Common myeloid progenitor, CD34-positive (primary cell): Measurements from ENCODE around the gene WWP2.

Source experiments
- CTCF ChIA-PET: fragments of 350-600 bp; sonication (Branson Sonifier 250); formaldehyde crosslinking; loops from one replicate; lab custom pipeline; 2021; ENCODE audit warnings: antibody characterized with exemption; lab: Charles Lee
- POLR2A ChIA-PET: fragments of 350-600 bp; sonication (Branson Sonifier 250); formaldehyde crosslinking; loops from one replicate; lab custom pipeline; 2021; ENCODE audit warnings: antibody characterized with exemption; lab: Charles Lee
- DNase-seq, 3 donors: peaks; one replicate each; pipeline versions ENCODE4 v3.0.0 to v3.0.0-alpha.2; 2013
- H3K27ac ChIP-seq, 2 experiments: 1 replicate in 1 of 2; 2 replicates in 1 of 2; pipeline ENCODE4 v1.7.0; 2013; ENCODE audit warnings: inconsistent platforms in 2 of 2, low read length in 2 of 2, mild to moderate bottlenecking in 2 of 2, low read depth in 1 of 2, moderate library complexity in 1 of 2; ENCODE audit not compliant: severe bottlenecking in 2 of 2, insufficient read depth in 1 of 2, poor library complexity in 1 of 2
- H3K27me3 ChIP-seq, 5 experiments: replicated peaks in 2 of 5; 1 replicate in 3 of 5; 2 replicates in 2 of 5; pipeline versions ENCODE4 v1.6.1 to v1.7.0; 2013; ENCODE audit warnings: low read length in 4 of 5, mild to moderate bottlenecking in 2 of 5, moderate library complexity in 2 of 5, inconsistent platforms in 1 of 5; ENCODE audit not compliant: insufficient read depth in 5 of 5, control insufficient read depth in 4 of 5
- H3K36me3 ChIP-seq, 4 experiments: 1 replicate in 2 of 4; 2 replicates in 2 of 4; pipeline versions ENCODE4 v1.6.1 to v1.7.0; 2013; ENCODE audit warnings: low read length in 3 of 4, control low read depth in 1 of 4, mild to moderate bottlenecking in 1 of 4; ENCODE audit not compliant: control insufficient read depth in 4 of 4, insufficient read depth in 4 of 4
- H3K4me1 ChIP-seq, 4 experiments: 1 replicate in 3 of 4; 2 replicates in 1 of 4; pipeline versions ENCODE4 v1.6.1 to v1.7.1; 2013; ENCODE audit warnings: low read length in 3 of 4, mild to moderate bottlenecking in 3 of 4, control low read depth in 1 of 4, inconsistent platforms in 1 of 4, moderate library complexity in 1 of 4; ENCODE audit not compliant: control insufficient read depth in 4 of 4, insufficient read depth in 4 of 4; ENCODE audit errors: control extremely low read depth in 1 of 4
- H3K4me3 ChIP-seq, 7 experiments: 1 replicate in 4 of 7; 2 replicates in 3 of 7; pipeline versions ENCODE4 v1.5.1 to v1.7.0; 2013; ENCODE audit warnings: mild to moderate bottlenecking in 7 of 7, low read length in 6 of 7, moderate library complexity in 6 of 7, inconsistent platforms in 2 of 7, low read depth in 2 of 7, control low read depth in 1 of 7; ENCODE audit not compliant: insufficient read depth in 4 of 7, control insufficient read depth in 1 of 7; ENCODE audit errors: extremely low read depth in 1 of 7
- H3K9me3 ChIP-seq, 5 experiments: 1 replicate in 4 of 5; 2 replicates in 1 of 5; pipeline versions ENCODE4 v1.6.1 to v1.7.1; 2013; ENCODE audit warnings: low read length in 4 of 5, mild to moderate bottlenecking in 2 of 5, inconsistent platforms in 1 of 5, low read depth in 1 of 5, moderate library complexity in 1 of 5; ENCODE audit not compliant: control insufficient read depth in 4 of 5, insufficient read depth in 2 of 5; ENCODE audit errors: control extremely low read depth in 1 of 5
- WGBS: methylation state at CpG from one replicate; pipeline ENCODE4 v1.1.5; 2013; ENCODE audit not compliant: insufficient coverage; 5-methylcytosine and 5-hydroxymethylcytosine counted together

The WWP2 gene

DNA sequence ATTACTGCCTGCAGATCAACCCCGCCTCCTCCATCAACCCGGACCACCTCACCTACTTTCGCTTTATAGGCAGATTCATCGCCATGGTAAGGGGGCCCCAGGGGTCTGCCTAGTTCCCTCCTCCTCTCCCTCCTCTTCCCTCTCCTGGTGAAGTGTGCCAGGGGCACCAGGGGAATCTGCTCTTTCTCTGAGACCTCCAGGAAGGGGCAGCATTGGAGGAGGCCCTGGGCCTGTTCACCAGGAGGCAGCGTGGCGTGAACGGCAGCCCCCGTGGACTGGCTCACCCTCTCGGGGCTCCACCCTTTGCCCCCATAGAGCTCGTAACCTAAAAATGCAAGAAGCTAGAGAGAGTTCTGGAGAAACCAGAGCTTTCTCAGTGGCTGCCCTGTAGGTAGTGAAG is 171.9 kb downstream of the WWP2 start:
- no peaks in the 10 kb centered on the region for H3K27me3 ChIP-seq
- WGBS = 95% methylated on average over 10 of the region's 10 CpGs
- CTCF ChIA-PET = interaction anchor here (0.6 kb wide), 1 partner anchor 556 kb away, joined by 3 read pairs; no protein-coding TSS in a partner anchor
- no peak overlapping the region for H3K27ac ChIP-seq
- no peak overlapping the region for H3K4me3 ChIP-seq
- H3K9me3 ChIP-seq = no peaks in the 10 kb centered on the region
- no peak for DNase-seq
- POLR2A ChIA-PET = no interaction called here
- peaks cover 13 to 80% (median 53%) of the 10 kb centered on the region in 4 experiments for H3K36me3 ChIP-seq
- no peaks in the 10 kb centered on the region for H3K4me1 ChIP-seq

DNA sequence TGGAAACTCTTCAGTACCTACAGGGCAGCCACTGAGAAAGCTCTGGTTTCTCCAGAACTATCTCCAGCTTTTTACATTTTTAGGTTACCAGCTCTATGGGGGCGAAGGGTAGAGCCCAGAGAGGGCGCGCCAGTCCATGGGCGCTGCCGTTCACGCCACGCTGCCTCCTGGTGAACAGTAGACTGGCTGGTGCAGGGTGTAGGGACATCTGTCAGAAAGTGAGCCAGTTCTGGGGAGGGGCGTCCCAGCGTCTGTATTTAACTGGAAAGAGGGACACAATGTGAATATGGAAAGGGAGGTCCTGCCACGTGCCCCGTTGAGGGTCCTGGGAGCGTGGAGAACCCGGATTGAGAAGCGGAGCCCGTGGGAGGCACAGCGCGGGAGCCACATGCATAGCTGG is 172.6 kb downstream of the WWP2 start:
- ChIA-PET CTCF (interaction anchor here (0.6 kb wide), 1 partner anchor 556 kb away, joined by 3 read pairs; no protein-coding TSS in a partner anchor), POLR2A (no interaction called here)
- DNase-seq = no peak
- H3K27ac ChIP-seq = no peak overlapping the region
- H3K4me1 ChIP-seq = no peaks in the 10 kb centered on the region
- WGBS = 98% methylated on average over 17 of the region's 17 CpGs
- peaks cover 13 to 83% (median 54%) of the 10 kb centered on the region in 4 experiments for H3K36me3 ChIP-seq
- no peaks in the 10 kb centered on the region for H3K9me3 ChIP-seq
- H3K27me3 ChIP-seq = no peaks in the 10 kb centered on the region
- H3K4me3 ChIP-seq = no peak overlapping the region

DNA sequence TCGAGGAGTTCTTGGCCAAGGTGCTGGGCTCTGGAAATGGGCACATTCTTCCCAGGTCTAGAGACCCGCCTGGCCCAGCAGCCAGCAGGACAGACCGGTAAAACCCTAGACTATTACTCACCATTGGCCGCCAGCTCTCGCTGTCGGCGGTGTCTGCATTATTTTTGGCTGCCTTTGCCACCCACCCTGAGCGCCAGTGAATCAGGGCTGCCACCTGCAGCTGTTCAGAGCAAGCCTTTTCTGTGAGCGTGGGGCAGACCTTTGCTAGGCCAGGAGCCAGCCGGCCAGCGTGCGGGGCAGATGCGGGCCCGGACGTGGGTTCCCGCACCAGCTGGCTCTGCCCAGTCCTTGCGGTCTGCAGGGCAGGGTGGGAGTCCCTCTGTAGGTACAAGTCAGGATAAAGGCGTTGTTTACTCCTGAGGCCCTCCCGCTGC is 173.2 kb downstream of the WWP2 start:
- no peak for DNase-seq
- Histone ChIP-seq H3K27ac (no peak overlapping the region), H3K4me1 (no peaks in the 10 kb centered on the region), H3K27me3 (no peaks in the 10 kb centered on the region), H3K9me3 (no peaks in the 10 kb centered on the region), H3K36me3 (peaks cover 13 to 89% (median 55%) of the 10 kb centered on the region in 4 experiments), H3K4me3 (no peak overlapping the region)
- 98% methylated on average over 16 of the region's 19 CpGs for WGBS
- ChIA-PET CTCF (no interaction called here), POLR2A (no interaction called here)

DNA sequence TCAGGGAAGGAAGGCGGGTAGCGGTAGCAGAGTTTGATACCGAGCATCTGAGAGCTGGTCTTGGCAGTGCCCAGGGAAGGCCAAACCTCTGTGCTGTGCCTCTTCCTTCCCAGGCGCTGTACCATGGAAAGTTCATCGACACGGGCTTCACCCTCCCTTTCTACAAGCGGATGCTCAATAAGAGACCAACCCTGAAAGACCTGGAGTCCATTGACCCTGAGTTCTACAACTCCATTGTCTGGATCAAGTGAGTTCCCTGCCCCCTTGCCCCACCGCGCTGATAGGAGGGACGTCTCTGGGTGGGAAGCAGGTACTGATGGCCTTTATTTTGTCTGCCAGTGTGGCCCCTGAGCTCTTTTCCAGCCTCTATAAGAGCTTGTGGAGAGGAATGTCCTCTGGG is 173.6 kb downstream of the WWP2 start:
- peaks cover 13 to 92% (median 56%) of the 10 kb centered on the region in 4 experiments for H3K36me3 ChIP-seq
- no peak overlapping the region for H3K4me3 ChIP-seq
- H3K27ac ChIP-seq = no peak overlapping the region
- no peaks in the 10 kb centered on the region for H3K4me1 ChIP-seq
- no peak for DNase-seq
- 93% methylated on average over 9 of the region's 10 CpGs for WGBS
- H3K27me3 ChIP-seq = no peaks in the 10 kb centered on the region
- no peaks in the 10 kb centered on the region for H3K9me3 ChIP-seq
- POLR2A ChIA-PET = no interaction called here
- CTCF ChIA-PET = no interaction called here

DNA sequence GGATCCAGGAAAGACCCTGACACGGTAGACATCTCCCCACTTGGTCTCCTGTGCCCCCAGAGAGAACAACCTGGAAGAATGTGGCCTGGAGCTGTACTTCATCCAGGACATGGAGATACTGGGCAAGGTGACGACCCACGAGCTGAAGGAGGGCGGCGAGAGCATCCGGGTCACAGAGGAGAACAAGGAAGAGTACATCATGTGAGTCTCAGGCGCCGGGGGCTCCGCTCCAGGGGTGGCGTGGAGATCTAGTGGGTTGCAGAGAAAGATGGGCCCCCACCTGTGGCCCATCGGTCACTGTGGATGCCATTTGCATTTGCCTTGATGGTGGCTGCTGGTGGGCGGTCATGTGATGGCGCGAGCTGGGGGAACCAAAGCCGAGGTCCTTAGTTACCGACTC is 174.1 kb downstream of the WWP2 start:
- Histone ChIP-seq H3K9me3 (no peaks in the 10 kb centered on the region), H3K27me3 (no peaks in the 10 kb centered on the region), H3K4me3 (no peak overlapping the region), H3K27ac (no peak overlapping the region), H3K4me1 (no peaks in the 10 kb centered on the region), H3K36me3 (peaks cover 13 to 92% (median 57%) of the 10 kb centered on the region in 4 experiments)
- no peak for DNase-seq
- ChIA-PET CTCF (no interaction called here), POLR2A (no interaction called here)
- WGBS = 96% methylated on average over 16 of the region's 16 CpGs

DNA sequence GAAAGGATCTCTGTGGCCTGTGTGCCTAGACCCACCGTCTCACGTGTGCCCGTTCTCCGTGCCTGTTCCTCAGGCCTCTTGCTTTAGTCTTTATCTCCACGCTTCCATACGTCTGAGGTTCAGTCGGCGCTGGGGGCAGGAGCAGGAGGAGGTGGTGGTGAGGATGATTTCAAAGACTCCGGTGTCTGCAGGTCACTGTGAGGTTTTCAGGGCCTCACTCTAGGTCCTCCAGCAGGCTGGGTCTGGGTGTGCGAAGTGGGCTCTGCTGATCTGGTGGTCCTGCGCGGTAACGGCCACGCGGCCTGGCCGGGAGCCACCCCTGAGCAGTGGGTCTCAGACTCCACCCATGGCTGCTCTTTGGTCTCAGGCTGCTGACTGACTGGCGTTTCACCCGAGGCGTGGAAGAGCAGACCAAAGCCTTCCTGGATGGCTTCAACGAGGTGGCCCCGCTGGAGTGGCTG is 174.6 kb downstream of the WWP2 start:
- CTCF ChIA-PET = no interaction called here
- Histone ChIP-seq H3K27ac (no peak overlapping the region), H3K27me3 (no peaks in the 10 kb centered on the region), H3K9me3 (no peaks in the 10 kb centered on the region), H3K4me3 (no peak overlapping the region), H3K36me3 (peaks cover 13 to 87% (median 55%) of the 10 kb centered on the region in 4 experiments), H3K4me1 (no peaks in the 10 kb centered on the region)
- WGBS = 98% methylated on average over 17 of the region's 21 CpGs
- POLR2A ChIA-PET = no interaction called here
- no peak for DNase-seq

DNA sequence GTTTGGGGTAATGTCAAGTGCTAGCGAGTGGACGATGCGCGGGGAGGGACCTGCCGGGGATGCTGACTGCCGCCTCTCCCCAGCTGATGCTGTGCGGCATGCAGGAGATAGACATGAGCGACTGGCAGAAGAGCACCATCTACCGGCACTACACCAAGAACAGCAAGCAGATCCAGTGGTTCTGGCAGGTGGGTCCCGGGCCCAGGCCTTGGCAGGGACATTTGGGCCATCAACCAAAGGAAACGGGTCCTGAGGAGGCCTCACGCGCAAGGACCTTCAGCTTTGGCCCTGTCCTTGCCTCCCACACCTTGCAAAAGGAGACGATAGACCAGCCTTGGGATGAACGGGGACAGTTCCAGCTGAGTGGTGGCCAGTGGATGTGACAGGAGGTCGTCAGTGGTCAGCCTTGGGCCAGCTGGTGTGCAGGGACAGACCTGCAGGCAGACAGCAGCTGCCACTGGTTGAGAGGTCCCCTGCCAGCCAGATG is 175.4 kb downstream of the WWP2 start:
- POLR2A ChIA-PET = no interaction called here

More for the DNA sequence above, 175.4 kb downstream of the WWP2 start:
- Histone ChIP-seq H3K4me1 (no peaks in the 10 kb centered on the region), H3K36me3 (peaks cover 13 to 82% (median 53%) of the 10 kb centered on the region in 4 experiments), H3K27me3 (no peaks in the 10 kb centered on the region), H3K9me3 (no peaks in the 10 kb centered on the region), H3K4me3 (no peak overlapping the region), H3K27ac (no peak overlapping the region)
- no peak for DNase-seq
- CTCF ChIA-PET = no interaction called here
- 98% methylated on average over 14 of the region's 16 CpGs for WGBS
